K562 (cell line): Measurements from ENCODE around the gene C11orf91. TPM values are rescaled to one million over a fixed set of nuclear protein-coding genes. Genes with fewer than 3 reads are reported as not detected.

Experiments used
- BDP1 ChIP-seq: IDR thresholded peaks from 3 replicates; pipeline ENCODE4 v1.6.1; 2011; ENCODE audit not compliant: insufficient read length, insufficient read depth
- CCNT2 ChIP-seq: IDR thresholded peaks from 2 replicates; pipeline ENCODE4 v1.6.1; 2011; ENCODE audit warnings: borderline replicate concordance, low read depth, mild to moderate bottlenecking, moderate library complexity, mixed read lengths, low read length; ENCODE audit not compliant: insufficient read length; ENCODE audit errors: extremely low read depth
- LCOR ChIP-seq: sonication (generic); formaldehyde crosslinking; IDR thresholded peaks from 2 replicates; pipeline ENCODE4 v1.8.0; 2022; ENCODE audit warnings: mild to moderate bottlenecking, missing genetic modification reagents
- MCM7 ChIP-seq, 2 experiments: fragments of 450-650 bp; IDR thresholded peaks; 2 replicates each; pipeline ENCODE4 v1.6.1; 2016 to 2018
- POU5F1 ChIP-seq: fragments of 150-350 bp; IDR thresholded peaks from 2 replicates; pipeline ENCODE4 v1.6.1; 2014; ENCODE audit warnings: borderline replicate concordance, low read length, low read depth, mild to moderate bottlenecking; ENCODE audit not compliant: partially characterized antibody
- PPARD ChIP-seq: fragments of 250-450 bp; sonication (Bioruptor Pico); IDR thresholded peaks from 2 replicates; pipeline ENCODE4 v1.8.0; 2022; ENCODE audit warnings: inconsistent platforms, mild to moderate bottlenecking, moderate library complexity
- SLC30A9 ChIP-seq: fragments of 250-450 bp; sonication (Bioruptor Pico); IDR thresholded peaks from 2 replicates; pipeline ENCODE4 v1.8.0; 2022; ENCODE audit warnings: mild to moderate bottlenecking, moderate library complexity
- SMARCA5 ChIP-seq: fragments of 450-650 bp; IDR thresholded peaks from 2 replicates; pipeline ENCODE4 v1.6.1; 2016
- XRCC3 ChIP-seq: fragments of 450-650 bp; IDR thresholded peaks from 2 replicates; pipeline ENCODE4 v1.6.1; 2017; ENCODE audit warnings: mild to moderate bottlenecking, moderate library complexity
- ZEB2 ChIP-seq: fragments of 450-650 bp; IDR thresholded peaks from 2 replicates; pipeline ENCODE4 v1.6.1; 2016
- ZNF316 ChIP-seq: fragments of 450-650 bp; IDR thresholded peaks from 2 replicates; pipeline ENCODE4 v1.6.1; 2016
- ZZZ3 ChIP-seq: fragments of 450-650 bp; IDR thresholded peaks from 2 replicates; pipeline ENCODE4 v1.6.1; 2016; ENCODE audit warnings: antibody characterized with exemption, mild to moderate bottlenecking, moderate library complexity
- polyA plus RNA-seq, 8 experiments: library from polyadenylated mRNA; depleted of rRNA in 4 of 8; stranded (reverse) in 5 of 8; unstranded in 3 of 8; fragments of >200 nt; fragmentation: Nextera tagmentation in 2 of 8; fragmentation: Illumina TruSeq in 1 of 8; extraction: Ambion mirVana in 2 of 8; extraction: Trizol in 1 of 8; gene quantifications; 2 replicates each; pipeline versions ENCODE4 v1.2.1 to v1.2.3, GENCODE V29; 2011 to 2014; ENCODE audit warnings: inconsistent platforms in 1 of 8, missing spikeins in 1 of 8
- total RNA-seq, 7 experiments: library from RNA; depleted of rRNA in 6 of 7; stranded (reverse); fragments of >200 nt in 6 of 7; fragmentation: Illumina TruSeq in 2 of 7; extraction: Trizol in 2 of 7; gene quantifications; 2 replicates each; pipeline versions ENCODE4 v1.2.1 to v1.2.3, GENCODE V29; 2011 to 2021; ENCODE audit warnings: low replicate concordance in 1 of 7
- TF ChIP-seq, protein P1 (sequence below): fragments of 250-450 bp; sonication (Bioruptor Pico); IDR thresholded peaks from 2 replicates; pipeline ENCODE4 v1.5.1; 2021; ENCODE audit warnings: mild to moderate bottlenecking
- TF ChIP-seq, protein P2 (sequence below), 2 experiments: fragments of 450-650 bp; conservative IDR thresholded peaks; 2 replicates each; pipeline ENCODE4 v1.6.1; 2017; ENCODE audit warnings: mild to moderate bottlenecking in 2 of 2, moderate library complexity in 2 of 2
- TF ChIP-seq, protein P3 (sequence below): conservative IDR thresholded peaks from 2 replicates; pipeline ENCODE4 v1.6.1; 2011; ENCODE audit warnings: low read depth, mild to moderate bottlenecking, low read length; ENCODE audit not compliant: control insufficient read depth
- TF ChIP-seq, protein P4 (sequence below): sonication (generic); formaldehyde crosslinking; IDR thresholded peaks from 2 replicates; pipeline ENCODE4 v1.5.0; 2020; ENCODE audit warnings: missing genetic modification reagents
- TF ChIP-seq, protein P5 (sequence below): IDR thresholded peaks from 3 replicates; pipeline ENCODE4 v1.6.1; 2011; ENCODE audit warnings: borderline replicate concordance, mild to moderate bottlenecking; ENCODE audit not compliant: insufficient read length, insufficient read depth

The C11orf91 gene
- total and polyA plus RNA-seq, 9 of the 15 experiments (the other 6 are each of a cell fraction or from before 2014, with no cell fraction given) = not detected

DNA sequence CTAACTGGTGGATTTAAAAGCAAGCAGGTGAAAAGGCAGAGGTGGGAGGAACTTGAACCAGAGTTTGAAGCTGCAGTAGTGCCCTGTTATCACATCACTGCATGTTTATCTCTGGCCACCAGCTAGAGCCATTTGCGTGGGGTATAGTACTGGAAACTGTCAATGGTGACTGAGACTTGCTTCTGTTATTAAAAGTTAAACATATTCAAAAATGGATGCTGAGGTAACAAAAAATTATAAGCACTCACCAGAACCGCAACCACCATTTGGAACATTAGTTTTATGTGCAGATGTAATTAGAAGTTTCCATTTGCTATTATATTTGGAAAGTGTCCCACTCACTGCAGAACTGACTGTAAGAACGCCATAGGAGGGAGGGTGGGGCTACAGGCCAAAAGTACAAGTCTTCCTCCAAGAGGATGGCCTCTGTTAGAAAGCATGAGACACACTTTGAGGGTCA is 36.8 kb upstream of the C11orf91 start (continued):
- TF ChIP-seq, protein P1, sequence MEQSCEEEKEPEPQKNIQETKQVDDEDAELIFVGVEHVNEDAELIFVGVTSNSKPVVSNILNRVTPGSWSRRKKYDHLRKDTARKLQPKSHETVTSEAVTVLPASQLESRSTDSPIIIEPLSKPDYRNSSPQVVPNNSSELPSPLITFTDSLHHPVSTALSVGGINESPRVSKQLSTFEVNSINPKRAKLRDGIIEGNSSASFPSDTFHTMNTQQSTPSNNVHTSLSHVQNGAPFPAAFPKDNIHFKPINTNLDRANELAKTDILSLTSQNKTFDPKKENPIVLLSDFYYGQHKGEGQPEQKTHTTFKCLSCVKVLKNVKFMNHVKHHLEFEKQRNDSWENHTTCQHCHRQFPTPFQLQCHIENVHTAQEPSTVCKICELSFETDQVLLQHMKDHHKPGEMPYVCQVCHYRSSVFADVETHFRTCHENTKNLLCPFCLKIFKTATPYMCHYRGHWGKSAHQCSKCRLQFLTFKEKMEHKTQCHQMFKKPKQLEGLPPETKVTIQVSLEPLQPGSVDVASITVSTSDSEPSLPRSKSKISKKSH (CRISPR knock-in tag) = no peak
- TF ChIP-seq, protein P2, sequence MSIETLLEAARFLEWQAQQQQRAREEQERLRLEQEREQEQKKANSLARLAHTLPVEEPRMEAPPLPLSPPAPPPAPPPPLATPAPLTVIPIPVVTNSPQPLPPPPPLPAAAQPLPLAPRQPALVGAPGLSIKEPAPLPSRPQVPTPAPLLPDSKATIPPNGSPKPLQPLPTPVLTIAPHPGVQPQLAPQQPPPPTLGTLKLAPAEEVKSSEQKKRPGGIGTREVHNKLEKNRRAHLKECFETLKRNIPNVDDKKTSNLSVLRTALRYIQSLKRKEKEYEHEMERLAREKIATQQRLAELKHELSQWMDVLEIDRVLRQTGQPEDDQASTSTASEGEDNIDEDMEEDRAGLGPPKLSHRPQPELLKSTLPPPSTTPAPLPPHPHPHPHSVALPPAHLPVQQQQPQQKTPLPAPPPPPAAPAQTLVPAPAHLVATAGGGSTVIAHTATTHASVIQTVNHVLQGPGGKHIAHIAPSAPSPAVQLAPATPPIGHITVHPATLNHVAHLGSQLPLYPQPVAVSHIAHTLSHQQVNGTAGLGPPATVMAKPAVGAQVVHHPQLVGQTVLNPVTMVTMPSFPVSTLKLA (conservative IDR thresholded peaks at IDR 0.05) = peak; percentile 52 to 68; a peak in 2 of 4 replicates
- TF ChIP-seq CCNT2 (peak; percentile 73), ZEB2 (peak; percentile 84), POU5F1 (no peak), PPARD (CRISPR knock-in tag) (no peak), BDP1 (no peak), LCOR (CRISPR knock-in tag) (peak; percentile 68), ZNF316 (peak; percentile 84), SMARCA5 (no peak), XRCC3 (no peak), MCM7 (IDR thresholded peaks at IDR 0.05) (no peak), SLC30A9 (no peak), ZZZ3 (no peak)
- TF ChIP-seq, protein P3, sequence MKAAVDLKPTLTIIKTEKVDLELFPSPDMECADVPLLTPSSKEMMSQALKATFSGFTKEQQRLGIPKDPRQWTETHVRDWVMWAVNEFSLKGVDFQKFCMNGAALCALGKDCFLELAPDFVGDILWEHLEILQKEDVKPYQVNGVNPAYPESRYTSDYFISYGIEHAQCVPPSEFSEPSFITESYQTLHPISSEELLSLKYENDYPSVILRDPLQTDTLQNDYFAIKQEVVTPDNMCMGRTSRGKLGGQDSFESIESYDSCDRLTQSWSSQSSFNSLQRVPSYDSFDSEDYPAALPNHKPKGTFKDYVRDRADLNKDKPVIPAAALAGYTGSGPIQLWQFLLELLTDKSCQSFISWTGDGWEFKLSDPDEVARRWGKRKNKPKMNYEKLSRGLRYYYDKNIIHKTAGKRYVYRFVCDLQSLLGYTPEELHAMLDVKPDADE = no peak
- TF ChIP-seq, protein P4, sequence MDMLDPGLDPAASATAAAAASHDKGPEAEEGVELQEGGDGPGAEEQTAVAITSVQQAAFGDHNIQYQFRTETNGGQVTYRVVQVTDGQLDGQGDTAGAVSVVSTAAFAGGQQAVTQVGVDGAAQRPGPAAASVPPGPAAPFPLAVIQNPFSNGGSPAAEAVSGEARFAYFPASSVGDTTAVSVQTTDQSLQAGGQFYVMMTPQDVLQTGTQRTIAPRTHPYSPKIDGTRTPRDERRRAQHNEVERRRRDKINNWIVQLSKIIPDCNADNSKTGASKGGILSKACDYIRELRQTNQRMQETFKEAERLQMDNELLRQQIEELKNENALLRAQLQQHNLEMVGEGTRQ (CRISPR knock-in tag) = no peak
- TF ChIP-seq, protein P5, sequence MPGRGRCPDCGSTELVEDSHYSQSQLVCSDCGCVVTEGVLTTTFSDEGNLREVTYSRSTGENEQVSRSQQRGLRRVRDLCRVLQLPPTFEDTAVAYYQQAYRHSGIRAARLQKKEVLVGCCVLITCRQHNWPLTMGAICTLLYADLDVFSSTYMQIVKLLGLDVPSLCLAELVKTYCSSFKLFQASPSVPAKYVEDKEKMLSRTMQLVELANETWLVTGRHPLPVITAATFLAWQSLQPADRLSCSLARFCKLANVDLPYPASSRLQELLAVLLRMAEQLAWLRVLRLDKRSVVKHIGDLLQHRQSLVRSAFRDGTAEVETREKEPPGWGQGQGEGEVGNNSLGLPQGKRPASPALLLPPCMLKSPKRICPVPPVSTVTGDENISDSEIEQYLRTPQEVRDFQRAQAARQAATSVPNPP = no peak
- TF ChIP-seq, all 486 proteins: peak for 100
